Measurements from ENCODE around the gene HIBADH.

- no peak for TF ChIP-seq SP1 (IDR thresholded peaks at IDR 0.05)
- no peak for TF ChIP-seq FOXA1 (IDR thresholded peaks at IDR 0.05)
- TF ChIP-seq FOXM1 (IDR thresholded peaks at IDR 0.05; ENCODE audit: borderline replicate concordance) = no peak
- no peak for TF ChIP-seq L3MBTL2 (conservative IDR thresholded peaks at IDR 0.05)
- no peak for TF ChIP-seq FOXK2 (IDR thresholded peaks at IDR 0.05)
- TF ChIP-seq SUZ12 (IDR thresholded peaks at IDR 0.05) = no peak
- TF ChIP-seq BHLHE40 (IDR thresholded peaks at IDR 0.05; ENCODE audit: borderline replicate concordance) = no peak
- TF ChIP-seq HDGF (IDR thresholded peaks at IDR 0.05; ENCODE audit: borderline replicate concordance) = no peak
- TF ChIP-seq TARDBP (IDR thresholded peaks at IDR 0.05) = no peak
- TF ChIP-seq PKNOX1 (IDR thresholded peaks at IDR 0.05) = no peak
- TF ChIP-seq CTBP1 (IDR thresholded peaks at IDR 0.05; ENCODE audit: borderline replicate concordance) = no peak
- TF ChIP-seq ELF4 (IDR thresholded peaks at IDR 0.05) = no peak
Measured at GRCh38 chr7:27712217-27712616, 49.5 kb upstream of the HIBADH start.
